RWPE1 (cell line): ENCODE measurements around the gene MS4A10.

Experiments
- CTCF ChIA-PET: fragments of 350-600 bp; sonication (Branson Sonifier 250); formaldehyde crosslinking; extraction: SDS; loops from one replicate; lab custom pipeline; 2021; lab: Yijun Ruan, JAX
- POLR2A ChIA-PET: fragments of 400-600 bp; formaldehyde crosslinking; extraction: SDS; loops from one replicate; lab custom pipeline; 2020; ENCODE audit warnings: antibody characterized with exemption; ENCODE audit not compliant: low non-redundant PET; lab: Yijun Ruan, JAX
- DNase-seq: peaks from one replicate; pipeline ENCODE4 v3.0.0; 2012; ENCODE audit warnings: low spot score
- H3K27ac ChIP-seq: fragments of 450-650 bp; 2 replicates; pipeline ENCODE4 v1.5.1; 2017
- CTCF ChIP-seq: fragments of 450-650 bp; conservative IDR thresholded peaks from 2 replicates; pipeline ENCODE4 v1.5.1; 2017; ENCODE audit warnings: low read depth, mild to moderate bottlenecking

The MS4A10 gene

GRCh38 chr11:60747359-60747873 is 37.7 kb upstream of the MS4A10 start:
- TF ChIP-seq CTCF, result no peak
- POLR2A ChIA-PET, result no interaction called here
- DNase-seq, result no peak
- CTCF ChIA-PET, result interaction anchor here (1.2 kb wide), 1 partner anchor 15 kb away, joined by 3 read pairs; no protein-coding TSS in a partner anchor
- H3K27ac ChIP-seq, result no peak overlapping the region

GRCh38 chr11:60748225-60748624 is 36.9 kb upstream of the MS4A10 start:
- ChIA-PET CTCF (no interaction called here), POLR2A (no interaction called here)
- TF ChIP-seq CTCF, result no peak
- H3K27ac ChIP-seq, result no peak overlapping the region
- DNase-seq, result no peak

GRCh38 chr11:60748821-60749220 is 36.3 kb upstream of the MS4A10 start:
- H3K27ac ChIP-seq, result no peak overlapping the region
- POLR2A ChIA-PET, result no interaction called here
- CTCF ChIA-PET, result no interaction called here
- no peak for DNase-seq
- no peak for TF ChIP-seq CTCF

GRCh38 chr11:60750911-60751310 is 34.2 kb upstream of the MS4A10 start:
- no peak for TF ChIP-seq CTCF
- POLR2A ChIA-PET, result no interaction called here
- H3K27ac ChIP-seq, result no peak overlapping the region
- no peak for DNase-seq
- CTCF ChIA-PET, result no interaction called here

- no peak for DNase-seq
- ChIA-PET CTCF (no interaction called here), POLR2A (no interaction called here)
- H3K27ac ChIP-seq, result no peak overlapping the region
- TF ChIP-seq CTCF, result no peak
Measured at GRCh38 chr11:60753309-60753708, 31.8 kb upstream of the MS4A10 start.

GRCh38 chr11:60754887-60755286 is 30.2 kb upstream of the MS4A10 start:
- POLR2A ChIA-PET, result no interaction called here
- no peak overlapping the region for H3K27ac ChIP-seq
- DNase-seq, result no peak
- CTCF ChIA-PET, result no interaction called here
- no peak for TF ChIP-seq CTCF
